GM18505 (cell line): ENCODE results near the gene SLC26A1.

Source experiments
- ATAC-seq: cut with Tn5 transposase; IDR thresholded peaks from one replicate; pipeline ENCODE4 v1.9.1; 2021; ENCODE audit not compliant: unreplicated experiment
- POLR2A ChIP-seq: IDR thresholded peaks from 4 replicates; pipeline ENCODE4 v1.6.1; 2011; ENCODE audit warnings: borderline replicate concordance; ENCODE audit not compliant: insufficient read depth, insufficient read length; ENCODE audit errors: extremely low read depth

The SLC26A1 gene

GRCh38 chr4:996030-996996, 3.1 kb upstream of the SLC26A1 start:
- no peak for TF ChIP-seq POLR2A
- ATAC-seq: no peak

- ATAC-seq: no peak
- TF ChIP-seq POLR2A: no peak
These were observed 2.3 kb upstream of the SLC26A1 start for GRCh38 chr4:995311-996026.

GRCh38 chr4:992297-993110, 700 bp downstream of the SLC26A1 start:
- TF ChIP-seq POLR2A: no peak
- no peak for ATAC-seq

- no peak for ATAC-seq
- no peak for TF ChIP-seq POLR2A
These were observed 1.5 kb downstream of the SLC26A1 start for GRCh38 chr4:991451-992296.

GRCh38 chr4:990746-991367, 2.3 kb downstream of the SLC26A1 start:
- ATAC-seq: no peak
- no peak for TF ChIP-seq POLR2A

- ATAC-seq: no peak
- no peak for TF ChIP-seq POLR2A
These were observed 3.3 kb downstream of the SLC26A1 start for GRCh38 chr4:989722-990471.

GRCh38 chr4:988726-989721, 4.2 kb downstream of the SLC26A1 start:
- TF ChIP-seq POLR2A: no peak
- ATAC-seq: no peak

GRCh38 chr4:987624-988513, 5.3 kb downstream of the SLC26A1 start:
- no peak for TF ChIP-seq POLR2A
- ATAC-seq: no peak

- TF ChIP-seq POLR2A: peak; percentile 63
- ATAC-seq: peak; percentile 75
These were observed 6.2 kb downstream of the SLC26A1 start, which contains the start of gene IDUA for GRCh38 chr4:986879-987623. TSS of gene IDUA (plus strand) at chr4:987044. CDS start at chr4:987085, 41 bp downstream.
